GM13976 (cell line): ENCODE measurements around the gene CTSD.

Source experiments
- DNase-seq: peaks from one replicate; pipeline ENCODE4 v3.0.0; 2012; ENCODE audit warnings: low spot score
- CTCF ChIP-seq: IDR thresholded peaks from 2 replicates; pipeline ENCODE4 v1.5.1; 2012; ENCODE audit warnings: borderline replicate concordance, mild to moderate bottlenecking; ENCODE audit not compliant: insufficient read depth; ENCODE audit errors: extremely low read depth, missing control alignments, control extremely low read depth
- in situ Hi-C: fragments of 300-500 bp; cut with MboI; formaldehyde crosslinking; loops from one replicate; pipeline ENCODE4 v1.12.0; 2022; ENCODE audit warnings: low sequenced_read_pairs, mixed read lengths, inconsistent platforms; ENCODE audit not compliant: unreplicated experiment

CTSD gene

GRCh38 chr11:1743585-1744136, 20.1 kb downstream of the CTSD start:
- TF ChIP-seq CTCF = no peak
- in situ Hi-C loops = no loop called here
- DNase-seq = no peak

GRCh38 chr11:1742869-1743584, 20.7 kb downstream of the CTSD start:
- TF ChIP-seq CTCF = no peak
- DNase-seq = no peak
- in situ Hi-C loops = no loop called here

- DNase-seq = no peak
- in situ Hi-C loops = no loop called here
- TF ChIP-seq CTCF = no peak
These were observed 21.4 kb downstream of the CTSD start for GRCh38 chr11:1742371-1742770.

GRCh38 chr11:1741741-1742140, 22.0 kb downstream of the CTSD start:
- no peak for TF ChIP-seq CTCF
- DNase-seq = no peak
- in situ Hi-C loops = no loop called here

GRCh38 chr11:1740786-1741530, 22.8 kb downstream of the CTSD start:
- TF ChIP-seq CTCF = no peak
- in situ Hi-C loops = no loop called here
- DNase-seq = no peak

GRCh38 chr11:1739576-1739975, 24.2 kb downstream of the CTSD start:
- in situ Hi-C loops = no loop called here
- no peak for DNase-seq
- TF ChIP-seq CTCF = no peak
